GM18526 (cell line): ENCODE results near the gene STK4.

Experiments used
- POLR2A ChIP-seq: IDR thresholded peaks from 3 replicates; pipeline ENCODE4 v1.6.1; 2011; ENCODE audit not compliant: insufficient read length; ENCODE audit errors: extremely low read depth

STK4 gene

GRCh38 chr20:44997171-44997570 lies 30.9 kb downstream of the STK4 start:
- TF ChIP-seq POLR2A = no peak

- no peak for TF ChIP-seq POLR2A
Measured at GRCh38 chr20:44997668-44998067, 31.4 kb downstream of the STK4 start.

- TF ChIP-seq POLR2A = no peak
Measured at GRCh38 chr20:45008521-45009049, 42.3 kb downstream of the STK4 start.

GRCh38 chr20:45010399-45010828 lies 44.1 kb downstream of the STK4 start:
- no peak for TF ChIP-seq POLR2A

- no peak for TF ChIP-seq POLR2A
Measured at GRCh38 chr20:45011108-45011526, 44.8 kb downstream of the STK4 start.

- no peak for TF ChIP-seq POLR2A
Measured at GRCh38 chr20:45012682-45013302, 46.5 kb downstream of the STK4 start.

GRCh38 chr20:45014671-45015415 lies 48.5 kb downstream of the STK4 start:
- TF ChIP-seq POLR2A = no peak

- no peak for TF ChIP-seq POLR2A
Measured at GRCh38 chr20:45016089-45016671, 49.9 kb downstream of the STK4 start.

GRCh38 chr20:45017281-45017680 lies 51.0 kb downstream of the STK4 start:
- TF ChIP-seq POLR2A = no peak

GRCh38 chr20:45017857-45018256 lies 51.5 kb downstream of the STK4 start:
- no peak for TF ChIP-seq POLR2A

GRCh38 chr20:45019027-45019761 lies 52.9 kb downstream of the STK4 start:
- TF ChIP-seq POLR2A = no peak

GRCh38 chr20:45019762-45020123 lies 53.4 kb downstream of the STK4 start:
- no peak for TF ChIP-seq POLR2A

GRCh38 chr20:45020236-45020886 lies 54.0 kb downstream of the STK4 start:
- no peak for TF ChIP-seq POLR2A

- no peak for TF ChIP-seq POLR2A
Measured at GRCh38 chr20:45021631-45022030, 55.3 kb downstream of the STK4 start.
